Stomach (tissue), 4 donors: ENCODE results near the gene RANBP10.

ENCODE experiments used
- POLR2A ChIP-seq, 4 donors: fragments of 450-650 bp; IDR thresholded peaks; one replicate each; pipeline ENCODE4 v1.6.1; 2016; ENCODE audit warnings: antibody characterized with exemption in 4 of 4, control low read depth in 2 of 4, mild to moderate bottlenecking in 1 of 4, moderate library complexity in 1 of 4
- POLR2AphosphoS5 ChIP-seq, 3 donors: sonication (generic); formaldehyde crosslinking; IDR thresholded peaks; one replicate each; pipeline ENCODE4 v1.6.1; 2016; ENCODE audit warnings: antibody characterized with exemption in 3 of 3

GRCh38 chr16:67760956-67761230, 45.5 kb downstream of the RANBP10 start:
- TF ChIP-seq POLR2AphosphoS5 (IDR thresholded peaks at IDR 0.05) (no peak), POLR2A (IDR thresholded peaks at IDR 0.05) (no peak)
